Fibroblast of skin of right quadriceps (primary cell): Measurements from ENCODE around the gene SOX2.

Experiments
- DNase-seq: peaks from one replicate; pipeline ENCODE4 v3.0.0-alpha.2; 2013

The SOX2 gene

GRCh38 chr3:181711325-181712135 is at the start of gene SOX2:
SOX2 (plus strand) TSS chr3:181711925; CDS start chr3:181712361, 436 bp downstream.
- peak; percentile 22 for DNase-seq

GRCh38 chr3:181683563-181683962 is 28.2 kb upstream of the SOX2 start:
- DNase-seq, result no peak

- no peak for DNase-seq
Measured at GRCh38 chr3:181687190-181687589, 24.5 kb upstream of the SOX2 start.

GRCh38 chr3:181687731-181688130 is 24.0 kb upstream of the SOX2 start:
- DNase-seq, result no peak

GRCh38 chr3:181689546-181689945 is 22.2 kb upstream of the SOX2 start:
- DNase-seq, result no peak

- DNase-seq, result no peak
Measured at GRCh38 chr3:181690769-181691168, 21.0 kb upstream of the SOX2 start.

- DNase-seq, result no peak
Measured at GRCh38 chr3:181691901-181692300, 19.8 kb upstream of the SOX2 start.

GRCh38 chr3:181692311-181693145 is 19.2 kb upstream of the SOX2 start:
- DNase-seq, result no peak

- no peak for DNase-seq
Measured at GRCh38 chr3:181693280-181693679, 18.4 kb upstream of the SOX2 start.

- no peak for DNase-seq
Measured at GRCh38 chr3:181694805-181695660, 16.7 kb upstream of the SOX2 start.

GRCh38 chr3:181695661-181696491 is 15.8 kb upstream of the SOX2 start:
- DNase-seq, result no peak

- no peak for DNase-seq
Measured at GRCh38 chr3:181696626-181697230, 15.0 kb upstream of the SOX2 start.

GRCh38 chr3:181698263-181698954 is 13.3 kb upstream of the SOX2 start:
- no peak for DNase-seq

- DNase-seq, result no peak
Measured at GRCh38 chr3:181699171-181699903, 12.4 kb upstream of the SOX2 start.

GRCh38 chr3:181700168-181701087 is 11.3 kb upstream of the SOX2 start:
- peak; percentile 64 for DNase-seq

- no peak for DNase-seq
Measured at GRCh38 chr3:181701096-181701495, 10.6 kb upstream of the SOX2 start.

GRCh38 chr3:181703601-181704420 is 7.9 kb upstream of the SOX2 start:
- DNase-seq, result no peak

- DNase-seq, result no peak
Measured at GRCh38 chr3:181704421-181705085, 7.2 kb upstream of the SOX2 start.
